GM19035 (cell line): ENCODE data around the gene PLOD3.

Experiments
- ATAC-seq: cut with Tn5 transposase; IDR thresholded peaks from one replicate; pipeline ENCODE4 v1.9.1; 2021; ENCODE audit not compliant: unreplicated experiment

The PLOD3 gene

GRCh38 chr7:101186194-101186593, 31.2 kb downstream of the PLOD3 start:
- ATAC-seq = no peak

DNA sequence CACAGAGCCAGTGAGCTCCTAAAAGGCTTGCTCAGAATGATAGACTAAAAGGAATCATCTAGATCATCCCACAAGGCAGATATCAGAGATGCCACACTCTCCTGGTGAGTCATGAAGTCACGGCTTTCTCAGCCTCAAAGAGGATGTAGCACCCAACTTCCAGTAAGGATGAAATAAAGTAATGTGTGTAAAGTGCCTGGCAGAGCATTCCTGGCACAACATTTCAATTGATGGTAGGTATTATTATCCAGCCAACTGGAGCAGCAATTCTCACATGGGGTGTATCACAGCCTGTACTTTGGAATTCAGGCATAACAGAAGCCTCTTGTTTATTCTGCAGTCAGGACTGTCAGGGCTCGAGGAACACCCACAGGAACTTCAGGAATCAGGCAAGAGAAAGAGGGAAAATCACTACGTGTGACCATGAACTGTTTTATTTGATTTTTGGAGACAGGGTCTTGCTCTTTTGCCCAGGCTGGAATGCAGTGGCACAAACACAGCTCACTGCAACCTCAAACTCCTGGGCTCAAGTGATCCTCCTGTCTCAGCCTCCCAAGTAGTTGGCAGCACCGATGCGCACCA, 32.0 kb downstream of the PLOD3 start:
- ATAC-seq = no peak

GRCh38 chr7:101180130-101180755, 37.1 kb downstream of the PLOD3 start, which contains the start of gene NAT16:
Gene NAT16 (minus strand): TSS chr7:101180293. CDS start chr7:101174807, 5,486 bp downstream.
- no peak for ATAC-seq

DNA sequence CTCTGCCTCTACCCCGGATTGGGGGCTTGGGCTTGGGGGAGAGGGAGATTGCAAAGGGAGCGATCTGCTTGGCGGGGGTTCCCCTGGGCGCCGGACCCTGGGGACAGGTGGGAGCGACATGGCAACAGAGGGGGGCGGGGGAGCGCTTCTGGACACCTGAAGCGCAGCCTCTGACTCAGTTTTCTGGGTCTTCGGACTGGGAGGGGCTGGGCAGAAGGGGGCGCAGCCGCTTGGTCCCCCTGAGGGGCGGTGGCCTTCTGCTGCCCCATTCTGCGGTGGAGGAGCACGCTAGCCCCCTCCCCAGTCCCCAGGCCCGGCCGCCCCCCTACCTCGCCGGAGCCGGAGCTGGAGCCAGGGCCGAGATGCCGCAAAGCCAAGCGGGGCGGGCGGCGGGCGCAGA, 37.7 kb downstream of the PLOD3 start:
- ATAC-seq = no peak

DNA sequence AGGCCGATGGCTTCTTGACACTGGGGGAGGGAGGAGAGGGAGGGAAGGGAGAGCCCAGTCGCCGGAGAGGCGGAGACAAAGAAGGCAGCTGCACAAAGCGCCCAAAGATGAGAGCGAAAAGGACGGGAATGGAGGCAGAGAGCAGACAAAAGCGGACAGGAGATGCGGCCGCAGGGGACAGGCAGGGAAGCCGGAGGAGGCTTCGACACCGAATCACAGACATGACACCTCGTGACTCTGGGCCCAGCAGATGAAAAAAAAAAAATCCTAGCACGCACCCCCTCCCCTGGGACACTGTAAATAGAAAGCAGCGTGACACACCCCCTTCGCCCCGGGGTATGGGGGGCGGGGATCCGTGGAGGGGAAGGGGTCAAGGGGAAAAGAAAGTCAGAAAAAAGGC, 38.3 kb downstream of the PLOD3 start:
- ATAC-seq = no peak

- ATAC-seq = no peak
Measured at GRCh38 chr7:101177644-101178043, 39.7 kb downstream of the PLOD3 start.

DNA sequence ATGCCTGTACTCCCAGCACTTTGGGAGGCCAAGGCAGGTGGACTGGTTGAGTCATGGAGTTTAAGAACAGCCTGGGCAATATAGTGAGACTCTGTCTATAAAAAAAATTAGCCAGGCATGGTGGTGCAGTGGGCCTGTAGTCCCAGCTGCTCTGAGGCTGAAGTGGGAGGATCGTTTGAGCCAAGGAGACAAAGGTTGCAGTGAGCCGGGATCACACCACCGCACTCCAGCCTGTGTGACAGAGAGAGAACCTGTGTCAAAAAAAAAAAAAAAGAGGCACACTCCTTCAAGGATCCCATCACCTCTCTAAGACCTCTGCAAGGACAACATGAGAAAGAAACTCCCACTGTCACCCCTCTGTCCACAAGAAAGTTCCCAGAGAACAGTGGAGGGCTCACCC, 41.7 kb downstream of the PLOD3 start:
- ATAC-seq = no peak

- no peak for ATAC-seq
Measured at GRCh38 chr7:101174322-101174854, 43.0 kb downstream of the PLOD3 start.

- ATAC-seq = peak; percentile 46
Measured at GRCh38 chr7:101173752-101174244, 43.6 kb downstream of the PLOD3 start.

- no peak for ATAC-seq
Measured at GRCh38 chr7:101172854-101173751, 44.3 kb downstream of the PLOD3 start.

- ATAC-seq = no peak
Measured at GRCh38 chr7:101172005-101172853, 45.2 kb downstream of the PLOD3 start.

DNA sequence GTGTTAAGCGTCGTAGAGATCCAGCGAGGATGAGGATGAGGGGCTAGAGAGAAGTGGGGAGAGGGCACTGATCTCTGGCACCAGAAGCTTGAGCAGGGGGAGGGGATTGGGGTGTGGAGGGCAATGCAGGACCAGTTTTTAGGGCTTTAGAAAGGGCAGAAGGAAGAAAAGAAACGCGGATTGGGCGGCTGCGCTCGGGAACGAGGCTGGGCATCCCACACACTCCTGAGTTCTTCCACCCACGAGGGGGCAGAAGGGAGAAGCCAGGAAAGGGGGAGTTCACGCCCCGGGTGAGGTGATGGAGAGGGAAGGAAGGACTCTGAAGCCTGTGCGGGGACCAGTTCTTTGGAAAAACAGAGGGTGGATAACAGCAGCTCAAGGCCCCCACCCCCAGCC, 45.9 kb downstream of the PLOD3 start:
- ATAC-seq = no peak

GRCh38 chr7:101170617-101171441, 46.6 kb downstream of the PLOD3 start:
- ATAC-seq = no peak

DNA sequence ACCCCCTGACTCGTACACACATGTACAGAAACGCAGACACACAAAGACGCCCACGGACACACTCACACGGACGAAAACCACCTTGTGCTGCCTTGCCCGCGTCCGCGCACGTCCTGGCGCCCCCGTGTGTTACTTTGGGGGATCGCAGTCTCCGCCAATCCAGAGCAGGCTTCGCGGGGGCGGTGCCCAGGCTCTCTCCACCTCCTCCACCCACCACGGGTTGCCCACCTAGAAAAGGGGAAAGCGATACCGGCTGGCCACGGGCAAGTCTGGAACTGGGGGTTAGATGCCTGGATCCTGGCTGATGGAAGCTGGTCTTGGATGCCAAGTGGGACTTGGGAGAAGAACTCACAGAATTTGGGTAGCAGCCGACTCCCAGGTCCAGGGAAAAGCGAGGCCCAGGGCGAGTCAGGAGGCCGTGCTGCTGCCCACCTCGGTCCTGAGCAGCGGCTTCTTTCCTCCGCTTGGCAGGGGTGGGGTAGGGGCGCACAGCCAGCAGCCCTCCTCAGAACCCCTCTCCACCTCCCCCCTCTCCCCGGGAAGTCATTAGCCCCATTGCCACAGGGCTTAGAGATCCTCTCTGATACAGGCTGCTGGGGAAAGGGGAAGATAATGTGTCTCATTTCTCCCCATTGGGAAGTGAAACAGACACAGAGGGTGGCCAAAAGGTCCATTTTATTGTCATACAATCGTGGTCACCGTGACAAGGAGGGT, 47.4 kb downstream of the PLOD3 start:
- no peak for ATAC-seq

DNA sequence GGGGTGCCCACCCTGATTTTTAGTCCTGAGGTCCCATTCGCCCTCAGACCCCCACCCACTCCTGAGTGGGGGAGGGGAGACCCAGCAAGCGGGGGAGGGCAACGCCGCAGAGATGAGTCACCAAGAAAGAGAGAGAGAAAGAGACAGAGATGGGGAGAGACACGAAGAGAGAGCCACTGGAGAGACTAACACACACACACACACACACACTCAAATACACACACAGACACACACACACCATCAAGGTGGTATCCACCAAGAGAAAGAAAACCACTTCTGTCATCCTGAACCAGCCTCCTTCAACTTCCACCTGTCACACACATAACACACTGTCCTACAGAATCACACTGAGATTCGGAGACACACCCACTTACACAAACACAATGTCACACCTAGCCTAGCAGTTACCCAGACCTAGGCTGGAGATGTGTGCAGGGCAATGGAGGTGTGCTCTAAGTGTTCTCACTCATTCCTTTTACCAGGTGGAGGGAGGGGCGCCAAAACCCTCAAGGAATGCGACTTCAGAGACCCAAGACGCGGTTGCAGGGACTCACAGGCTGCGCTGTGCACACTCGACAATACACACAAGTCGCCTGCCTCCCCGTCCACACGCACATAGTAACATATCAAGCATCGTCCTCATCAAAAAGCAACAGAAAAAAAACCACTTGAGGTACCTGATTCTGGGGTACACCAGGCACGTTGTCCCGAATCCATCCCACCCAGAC, 48.1 kb downstream of the PLOD3 start:
- no peak for ATAC-seq

- no peak for ATAC-seq
Measured at GRCh38 chr7:101168412-101169049, 48.9 kb downstream of the PLOD3 start.

- no peak for ATAC-seq
Measured at GRCh38 chr7:101167645-101168411, 49.6 kb downstream of the PLOD3 start.
